Lower leg skin (tissue), 4 donors: Measurements from ENCODE around the gene HEXD. TPM values are rescaled to one million over a fixed set of nuclear protein-coding genes. Genes with fewer than 3 reads are reported as not detected.

Experiments used
- DNase-seq, 2 donors: peaks; one replicate each; pipeline ENCODE4 v3.0.0-alpha.2; 2019; ENCODE audit warnings: low spot score in 2 of 2
- H3K4me3 ChIP-seq: fragments of 200-600 bp; sonication (generic); 2 replicates; pipeline ENCODE4 v1.5.1; 2017; ENCODE audit warnings: mild to moderate bottlenecking, low read depth; ENCODE audit not compliant: poor library complexity, severe bottlenecking
- POLR2A ChIP-seq, 2 donors: fragments of 450-650 bp; IDR thresholded peaks; one replicate each; pipeline ENCODE4 v1.6.1; 2016 to 2017; ENCODE audit warnings: antibody characterized with exemption in 2 of 2, mild to moderate bottlenecking in 1 of 2, moderate library complexity in 1 of 2
- WGBS, 2 donors: methylation state at CpG; one replicate each; pipeline ENCODE4 v1.1.5; 2018; 5-methylcytosine and 5-hydroxymethylcytosine counted together
- intact Hi-C: fragments of 100-400 bp; cut with DNase I; formaldehyde crosslinking; loops from one replicate; pipeline ENCODE4 v1.15.0; 2023; ENCODE audit warnings: low total_unique reads
- total RNA-seq, 4 donors: library from RNA; depleted of rRNA; stranded (reverse); fragments of >200 nt; gene quantifications; one replicate each; pipeline ENCODE4 v1.1.0, GENCODE V29; 2016
- TF ChIP-seq, protein P1 (sequence below), 3 donors: fragments of 450-650 bp; IDR thresholded peaks; one replicate each; pipeline ENCODE4 v1.5.1; 2016; ENCODE audit warnings: antibody characterized with exemption in 3 of 3, mild to moderate bottlenecking in 3 of 3, moderate library complexity in 2 of 3

HEXD gene
- total RNA-seq, 4 donors from 2014 or later, result 30.0 to 47.1 (median 39.3) TPM

DNA sequence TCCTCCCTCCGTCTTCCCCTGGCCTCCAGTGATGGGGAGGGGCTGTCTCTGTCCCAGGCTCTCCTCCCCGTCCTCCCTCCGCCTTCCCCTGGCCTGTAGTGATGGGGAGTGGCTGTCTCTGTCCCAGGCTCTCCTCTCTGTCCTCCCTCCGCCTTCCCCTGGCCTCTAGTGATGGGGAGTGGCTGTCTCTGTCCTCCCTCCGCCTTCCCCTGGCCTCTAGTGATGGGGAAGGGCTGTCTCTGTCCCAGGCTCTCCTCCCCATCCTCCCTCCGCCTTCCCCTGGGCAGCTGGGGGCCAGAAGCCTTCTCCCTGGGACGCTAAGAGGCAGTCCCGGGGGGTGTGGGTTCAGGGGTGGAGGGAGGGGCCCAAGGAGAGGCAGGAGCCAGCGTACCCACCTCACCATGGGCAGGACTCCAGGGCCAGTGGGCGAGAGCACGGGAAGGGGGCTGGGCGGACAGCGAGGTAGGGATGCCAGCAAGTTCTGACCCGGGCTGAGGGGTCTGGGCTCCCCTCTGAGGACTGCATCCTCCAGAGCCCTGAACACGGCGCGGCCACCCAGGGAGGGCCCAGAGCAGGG lies 31.8 kb upstream of the HEXD start:
- intact Hi-C loops, result no loop called here
- no peak overlapping the region for H3K4me3 ChIP-seq
- peak in 1 of 2 donors; percentile 83 for DNase-seq
- TF ChIP-seq POLR2A (IDR thresholded peaks at IDR 0.05), result no peak
- TF ChIP-seq, protein P1, sequence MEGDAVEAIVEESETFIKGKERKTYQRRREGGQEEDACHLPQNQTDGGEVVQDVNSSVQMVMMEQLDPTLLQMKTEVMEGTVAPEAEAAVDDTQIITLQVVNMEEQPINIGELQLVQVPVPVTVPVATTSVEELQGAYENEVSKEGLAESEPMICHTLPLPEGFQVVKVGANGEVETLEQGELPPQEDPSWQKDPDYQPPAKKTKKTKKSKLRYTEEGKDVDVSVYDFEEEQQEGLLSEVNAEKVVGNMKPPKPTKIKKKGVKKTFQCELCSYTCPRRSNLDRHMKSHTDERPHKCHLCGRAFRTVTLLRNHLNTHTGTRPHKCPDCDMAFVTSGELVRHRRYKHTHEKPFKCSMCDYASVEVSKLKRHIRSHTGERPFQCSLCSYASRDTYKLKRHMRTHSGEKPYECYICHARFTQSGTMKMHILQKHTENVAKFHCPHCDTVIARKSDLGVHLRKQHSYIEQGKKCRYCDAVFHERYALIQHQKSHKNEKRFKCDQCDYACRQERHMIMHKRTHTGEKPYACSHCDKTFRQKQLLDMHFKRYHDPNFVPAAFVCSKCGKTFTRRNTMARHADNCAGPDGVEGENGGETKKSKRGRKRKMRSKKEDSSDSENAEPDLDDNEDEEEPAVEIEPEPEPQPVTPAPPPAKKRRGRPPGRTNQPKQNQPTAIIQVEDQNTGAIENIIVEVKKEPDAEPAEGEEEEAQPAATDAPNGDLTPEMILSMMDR (IDR thresholded peaks at IDR 0.05), result no peak
- WGBS, 2 donors, result 25 to 33% methylated on average over 9 to 16 of the region's 17 CpGs

DNA sequence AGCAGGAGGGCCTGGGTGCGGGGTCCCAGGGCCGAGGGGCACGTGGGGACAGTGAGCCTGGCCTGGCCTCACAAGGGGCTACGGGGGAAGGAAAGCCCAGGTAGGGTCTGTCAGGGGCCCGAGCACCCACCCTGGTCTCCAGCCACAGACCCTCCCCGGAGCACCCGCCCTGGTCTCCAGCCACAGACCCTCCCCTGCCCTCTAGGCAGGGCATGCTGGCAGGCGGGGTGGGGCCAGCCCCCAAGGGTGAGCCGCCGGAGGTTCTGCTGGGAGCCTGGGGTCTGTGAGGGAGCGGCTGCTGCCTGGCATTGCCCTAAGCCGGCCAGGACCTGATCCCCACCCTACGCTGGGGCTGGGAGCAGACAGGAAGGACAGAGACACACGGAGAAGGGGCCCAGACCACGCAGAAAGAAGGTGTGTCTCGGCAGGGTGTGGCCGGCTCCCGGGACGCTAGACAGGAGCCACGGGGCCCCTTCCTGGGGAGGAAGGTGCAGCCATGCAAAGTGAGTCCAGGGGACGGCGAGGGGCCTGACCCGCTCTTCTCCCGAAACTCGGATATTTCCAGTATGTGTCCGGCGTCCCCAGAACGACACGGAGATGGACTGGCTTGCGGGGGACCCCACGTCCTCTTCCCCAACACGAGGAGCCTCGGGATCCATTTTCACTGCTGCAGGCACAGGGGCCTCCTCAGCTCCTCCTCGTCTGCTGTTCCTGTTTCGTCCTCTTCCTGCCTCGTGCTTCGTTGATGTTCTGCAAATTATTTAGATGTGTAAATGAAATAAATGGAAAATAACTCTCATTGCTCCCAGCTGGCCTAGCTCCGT lies 31.1 kb upstream of the HEXD start:
- no peak overlapping the region for H3K4me3 ChIP-seq
- intact Hi-C loops, result no loop called here
- no peak for TF ChIP-seq POLR2A (IDR thresholded peaks at IDR 0.05)
- TF ChIP-seq, protein P1 (IDR thresholded peaks at IDR 0.05), result no peak
- WGBS, 2 donors, result 34 to 37% methylated on average over 35 to 37 of the region's 38 CpGs
- no peak for DNase-seq

GRCh38 chr17:82387705-82388106 lies 30.4 kb upstream of the HEXD start:
- WGBS, 2 donors, result 67 to 70% methylated on average over 3 of the region's 3 CpGs
- H3K4me3 ChIP-seq, result no peak overlapping the region
- intact Hi-C loops, result no loop called here
- TF ChIP-seq, protein P1 (IDR thresholded peaks at IDR 0.05), result no peak
- no peak for TF ChIP-seq POLR2A (IDR thresholded peaks at IDR 0.05)
- DNase-seq, result no peak

DNA sequence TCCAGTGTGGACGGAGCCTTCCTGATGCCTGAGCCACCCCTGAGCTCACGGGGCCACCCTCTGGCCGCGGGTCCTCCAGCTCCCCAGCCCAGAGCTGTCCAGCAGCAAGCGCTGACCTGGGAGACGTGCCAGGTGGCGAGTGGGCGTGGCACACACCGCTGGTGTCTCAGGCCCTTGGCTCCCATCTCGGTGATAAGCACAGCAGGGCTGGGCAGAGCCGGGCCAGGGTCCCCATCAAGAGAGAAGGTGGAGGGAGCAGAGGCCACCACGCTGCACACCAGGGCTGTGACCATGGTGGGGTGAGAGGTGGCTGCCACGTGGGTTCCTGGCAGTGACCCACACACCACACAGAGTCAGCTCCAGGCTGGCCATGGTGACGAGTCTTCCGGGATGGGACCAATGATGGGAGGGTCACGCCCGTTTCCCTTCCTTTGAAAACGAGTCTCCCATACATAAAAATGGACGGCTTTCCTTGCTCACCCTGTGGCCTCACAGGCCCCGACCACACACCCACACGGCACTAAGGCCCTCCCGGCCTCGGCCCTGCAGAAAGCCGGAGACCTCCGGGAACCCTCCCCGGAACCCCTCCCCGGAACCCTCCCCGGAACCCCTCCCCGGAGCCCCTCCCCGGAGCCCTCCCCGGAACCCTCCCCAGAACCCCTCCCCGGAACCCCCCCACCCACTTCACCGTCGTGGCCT lies 29.8 kb upstream of the HEXD start:
- no peak for DNase-seq
- TF ChIP-seq, protein P1 (IDR thresholded peaks at IDR 0.05), result no peak
- TF ChIP-seq POLR2A (IDR thresholded peaks at IDR 0.05), result no peak
- no peak overlapping the region for H3K4me3 ChIP-seq
- intact Hi-C loops, result no loop called here
- 72 to 74% methylated on average over 24 to 31 of the region's 34 CpGs for WGBS, 2 donors

DNA sequence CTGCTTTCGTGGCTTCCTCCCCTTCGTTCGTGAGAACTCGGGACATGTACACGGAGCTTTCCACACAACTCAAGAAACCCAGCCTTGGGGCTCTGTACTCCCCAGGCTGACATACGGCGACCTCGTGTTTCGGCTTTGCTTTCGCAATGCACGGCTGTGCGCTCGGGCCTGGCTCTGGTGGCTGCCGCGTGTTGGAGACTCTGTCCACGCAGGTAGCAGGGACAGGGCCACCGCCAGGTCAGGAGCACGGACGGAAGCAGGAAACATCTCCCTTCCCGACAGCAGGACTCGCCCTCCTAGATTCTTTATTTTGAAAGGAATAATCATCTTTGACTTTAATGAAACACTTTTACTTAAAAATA lies 29.2 kb upstream of the HEXD start:
- H3K4me3 ChIP-seq, result no peak overlapping the region
- WGBS, 2 donors, result 72 to 85% methylated on average over 21 of the region's 21 CpGs
- no peak for DNase-seq
- no peak for TF ChIP-seq POLR2A (IDR thresholded peaks at IDR 0.05)
- TF ChIP-seq, protein P1 (IDR thresholded peaks at IDR 0.05), result no peak
- intact Hi-C loops, result no loop called here
